CD14-positive monocyte (primary cell): Measurements from ENCODE around the gene RAB11FIP4. TPM values are rescaled to one million over a fixed set of nuclear protein-coding genes. Genes with fewer than 3 reads are reported as not detected.

ENCODE experiments used
- DNase-seq, 3 donors: peaks; one replicate each; pipeline ENCODE4 v3.0.0-alpha.2; 2011 to 2022
- H2AFZ ChIP-seq: 2 replicates; pipeline ENCODE4 v1.6.0; 2012; ENCODE audit warnings: mild to moderate bottlenecking, low read depth, low read length, inconsistent platforms; ENCODE audit not compliant: insufficient read depth, poor library complexity, severe bottlenecking
- H3K27ac ChIP-seq, 2 donors: 1 replicate in 1 of 2; 2 replicates in 1 of 2; pipeline ENCODE4 v1.5.1; 2012 to 2013; ENCODE audit warnings: low read length in 2 of 2, control low read depth in 1 of 2, inconsistent platforms in 1 of 2, low read depth in 1 of 2, mild to moderate bottlenecking in 1 of 2
- H3K27me3 ChIP-seq, 2 donors: one replicate each; pipeline versions ENCODE4 v1.6.0 to v1.6.1; 2011 to 2013; ENCODE audit warnings: low read length in 2 of 2; ENCODE audit not compliant: control insufficient read depth in 2 of 2, insufficient read depth in 2 of 2
- H3K36me3 ChIP-seq, 2 donors: replicated peaks in 1 of 2; 1 replicate in 1 of 2; 2 replicates in 1 of 2; pipeline versions ENCODE4 v1.5.1 to v1.6.1; 2012 to 2013; ENCODE audit warnings: low read length in 2 of 2, control low read depth in 1 of 2, inconsistent platforms in 1 of 2, mild to moderate bottlenecking in 1 of 2; ENCODE audit not compliant: insufficient read depth in 2 of 2, control insufficient read depth in 1 of 2
- H3K4me1 ChIP-seq, 2 donors: 1 replicate in 1 of 2; 2 replicates in 1 of 2; pipeline versions ENCODE4 v1.5.1 to v1.6.1; 2012 to 2013; ENCODE audit warnings: low read length in 2 of 2, control low read depth in 1 of 2, inconsistent platforms in 1 of 2, mild to moderate bottlenecking in 1 of 2, moderate library complexity in 1 of 2; ENCODE audit not compliant: insufficient read depth in 2 of 2, control insufficient read depth in 1 of 2
- H3K4me2 ChIP-seq: replicated peaks from 2 replicates; pipeline ENCODE3; 2012; ENCODE audit warnings: low read length, moderate library complexity, mild to moderate bottlenecking; ENCODE audit not compliant: poor library complexity, severe bottlenecking; ENCODE audit errors: extremely low read depth
- H3K4me3 ChIP-seq, 3 experiments: fragments of 200-600 bp in 1 of 3; sonication (generic) in 1 of 3; replicated peaks in 1 of 3; 1 replicate in 2 of 3; 2 replicates in 1 of 3; pipeline ENCODE4 v1.5.1; 2011 to 2013; ENCODE audit warnings: low read length in 3 of 3, mild to moderate bottlenecking in 3 of 3, control low read depth in 2 of 3, low read depth in 2 of 3, inconsistent platforms in 1 of 3, moderate library complexity in 1 of 3
- H3K79me2 ChIP-seq: 2 replicates; pipeline ENCODE4 v1.6.0; 2012; ENCODE audit warnings: mild to moderate bottlenecking, control low read depth, inconsistent platforms, low read length, moderate library complexity; ENCODE audit not compliant: insufficient read depth
- H3K9ac ChIP-seq: 2 replicates; pipeline ENCODE4 v1.6.0; 2017; ENCODE audit warnings: low read length, mild to moderate bottlenecking; ENCODE audit not compliant: insufficient read depth, poor library complexity, severe bottlenecking
- H3K9me3 ChIP-seq, 2 donors: replicated peaks in 1 of 2; 1 replicate in 1 of 2; 2 replicates in 1 of 2; pipeline versions ENCODE4 v1.5.1 to v1.6.1; 2012 to 2013; ENCODE audit warnings: low read length in 2 of 2, control low read depth in 1 of 2; ENCODE audit not compliant: control insufficient read depth in 1 of 2, insufficient read depth in 1 of 2
- H4K20me1 ChIP-seq: 2 replicates; pipeline ENCODE4 v1.6.0; 2012; ENCODE audit warnings: mild to moderate bottlenecking, low read length, control low read depth, moderate library complexity; ENCODE audit not compliant: insufficient read depth
- H3K27ac Mint-ChIP-seq, 7 donors: one replicate each; pipeline ENCODE4 v1.8.0; 2020; ENCODE audit warnings: mild to moderate bottlenecking in 7 of 7, mixed read lengths in 7 of 7, moderate library complexity in 6 of 7, inconsistent platforms in 2 of 7
- H3K27me3 Mint-ChIP-seq, 3 donors: one replicate each; pipeline ENCODE4 v1.8.0; 2021 to 2022; ENCODE audit warnings: low read depth in 3 of 3, mild to moderate bottlenecking in 3 of 3, mixed read lengths in 3 of 3, moderate library complexity in 3 of 3, inconsistent platforms in 1 of 3
- H3K36me3 Mint-ChIP-seq, 2 donors: one replicate each; pipeline ENCODE4 v1.8.0; 2020; ENCODE audit warnings: mixed read lengths in 2 of 2, inconsistent platforms in 1 of 2, mild to moderate bottlenecking in 1 of 2
- H3K4me1 Mint-ChIP-seq: one replicate; pipeline ENCODE4 v1.8.0; 2020; ENCODE audit warnings: mild to moderate bottlenecking, mixed read lengths
- H3K4me3 Mint-ChIP-seq, 2 donors: one replicate each; pipeline ENCODE4 v1.8.0; 2020; ENCODE audit warnings: mild to moderate bottlenecking in 2 of 2, mixed read lengths in 2 of 2, moderate library complexity in 1 of 2
- H3K9me3 Mint-ChIP-seq, 7 donors: one replicate each; pipeline ENCODE4 v1.8.0; 2020 to 2022; ENCODE audit warnings: mixed read lengths in 7 of 7, mild to moderate bottlenecking in 6 of 7, moderate library complexity in 6 of 7, inconsistent platforms in 2 of 7
- CTCF ChIP-seq: fragments of 200-600 bp; IDR thresholded peaks from one replicate; pipeline ENCODE4 v1.8.0; 2022; ENCODE audit warnings: antibody characterized with exemption, mild to moderate bottlenecking
- WGBS: methylation state at CpG from one replicate; pipeline ENCODE4 v1.1.5; 2013; ENCODE audit warnings: missing lambda C conversion rate; ENCODE audit not compliant: insufficient coverage; 5-methylcytosine and 5-hydroxymethylcytosine counted together
- intact Hi-C, 2 donors: fragments of 100-400 bp; cut with micrococcal nuclease; formaldehyde crosslinking; loops; one replicate each; pipeline versions ENCODE4 v1.15.0 to v1.15.1; 2023
- polyA plus RNA-seq, 3 donors: library from polyadenylated mRNA; depleted of rRNA in 1 of 3; unstranded in 2 of 3; stranded (reverse) in 1 of 3; fragments of 300-500 nt in 2 of 3; fragments of >200 nt in 1 of 3; fragmentation: Illumina TruSeq in 2 of 3; gene quantifications; 1 replicate in 2 of 3; 2 replicates in 1 of 3; pipeline ENCODE4 v1.2.3, GENCODE V29; 2012 to 2021

RAB11FIP4 gene
- polyA plus RNA-seq, 3 donors = 10.4 to 21.9 (median 16.2) TPM

DNA sequence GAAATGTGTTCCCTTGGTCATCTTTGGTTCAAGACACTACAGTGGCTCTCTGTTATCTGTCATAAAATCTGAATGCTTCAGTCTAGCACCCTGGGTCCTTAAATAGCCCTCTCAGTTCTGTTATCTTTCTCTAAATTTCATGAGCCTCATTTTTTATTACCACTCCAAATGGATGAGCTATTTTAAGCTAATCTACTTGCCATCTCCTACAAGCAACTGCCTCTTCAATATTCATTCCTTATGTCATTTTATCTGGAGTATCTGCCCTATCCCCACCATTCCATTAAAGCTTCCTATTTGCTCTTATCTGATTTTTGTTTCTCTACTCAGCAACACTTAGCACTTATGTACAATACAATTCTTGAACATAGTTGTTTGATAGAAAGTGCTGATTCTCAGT lies 42.0 kb upstream of the RAB11FIP4 start:
- no peaks in the 10 kb centered on the region for H3K79me2 ChIP-seq
- intact Hi-C loops = no loop called here
- no peak for TF ChIP-seq CTCF
- no peak overlapping the region for H3K9ac ChIP-seq
- H3K4me2 ChIP-seq = no peak overlapping the region
- Mint-ChIP-seq H3K36me3 (peaks cover 36% of the 10 kb centered on the region in 2 donors), H3K27ac (no peak overlapping the region), H3K4me1 (no peaks in the 10 kb centered on the region), H3K9me3 (no peaks in the 10 kb centered on the region), H3K27me3 (no peaks in the 10 kb centered on the region), H3K4me3 (no peak overlapping the region)
- no peaks in the 10 kb centered on the region for H3K4me1 ChIP-seq
- no peaks in the 10 kb centered on the region for H3K9me3 ChIP-seq
- no peaks in the 10 kb centered on the region for H4K20me1 ChIP-seq
- no peak for DNase-seq
- no peak overlapping the region for H3K27ac ChIP-seq
- H3K36me3 ChIP-seq = peaks cover 2 to 37% of the 10 kb centered on the region in 2 donors
- H2AFZ ChIP-seq = no peak overlapping the region
- H3K4me3 ChIP-seq = no peak overlapping the region
- no peaks in the 10 kb centered on the region for H3K27me3 ChIP-seq

- peaks cover 4% of the 10 kb centered on the region for H3K4me1 Mint-ChIP-seq
- no peaks in the 10 kb centered on the region for H3K27me3 ChIP-seq
- no peak overlapping the region for H3K4me3 Mint-ChIP-seq
- H4K20me1 ChIP-seq = no peaks in the 10 kb centered on the region
- H3K9ac ChIP-seq = no peak overlapping the region
- no peaks in the 10 kb centered on the region for H3K9me3 Mint-ChIP-seq
- no peak for DNase-seq
- peaks cover 49% of the 10 kb centered on the region in 2 donors for H3K36me3 Mint-ChIP-seq
- H3K4me1 ChIP-seq = no peaks in the 10 kb centered on the region
- no peak overlapping the region for H2AFZ ChIP-seq
- H3K4me2 ChIP-seq = no peak overlapping the region
- intact Hi-C loops = no loop called here
- no peaks in the 10 kb centered on the region for H3K79me2 ChIP-seq
- H3K36me3 ChIP-seq = peaks cover 8 to 52% of the 10 kb centered on the region in 2 donors
- no peak for TF ChIP-seq CTCF
- no peak overlapping the region for H3K4me3 ChIP-seq
- no peaks in the 10 kb centered on the region for H3K9me3 ChIP-seq
- no peak overlapping the region for H3K27ac Mint-ChIP-seq
- no CpG with 5 or more reads among the region's 1 CpG for WGBS
- H3K27me3 Mint-ChIP-seq = no peaks in the 10 kb centered on the region
- H3K27ac ChIP-seq = no peak overlapping the region
Observed at GRCh38 chr17:31355935-31356334, 35.5 kb upstream of the RAB11FIP4 start.
